HEK293 (cell line): ENCODE data around the gene CHMP4A.

ENCODE experiments used
- CTCF ChIA-PET: fragments of 350-600 bp; formaldehyde crosslinking; extraction: SDS; loops from one replicate; lab custom pipeline; 2021; ENCODE audit warnings: antibody characterized with exemption; lab: Yijun Ruan, JAX
- POLR2A ChIA-PET: fragments of 300-600 bp; formaldehyde crosslinking; extraction: SDS; loops from one replicate; lab custom pipeline; 2020; ENCODE audit warnings: antibody characterized with exemption, inconsistent platforms; lab: Yijun Ruan, JAX
- H3K27ac ChIP-seq: fragments of 200-500 bp; sonication (Bioruptor generic); 2 replicates; pipeline ENCODE4 v1.5.1; 2014; ENCODE audit warnings: low read depth, low read length, control low read depth, inconsistent platforms; ENCODE audit errors: extremely low read depth
- H3K36me3 ChIP-seq, 2 experiments: fragments of 200-500 bp in 1 of 2; sonication (Bioruptor generic) in 1 of 2; 1 replicate in 1 of 2; 2 replicates in 1 of 2; pipeline ENCODE4 v1.5.1; 2014 to 2017; ENCODE audit warnings: inconsistent platforms in 2 of 2, low read length in 2 of 2; ENCODE audit not compliant: control insufficient read depth in 2 of 2, insufficient read depth in 1 of 2
- H3K4me1 ChIP-seq: fragments of 200-500 bp; sonication (Bioruptor generic); 2 replicates; pipeline ENCODE4 v1.5.1; 2014; ENCODE audit warnings: mild to moderate bottlenecking, low read length, inconsistent platforms; ENCODE audit not compliant: control insufficient read depth, insufficient read depth
- H3K4me3 ChIP-seq: 2 replicates; pipeline ENCODE4 v1.5.1; 2011; ENCODE audit warnings: low read depth, mild to moderate bottlenecking, control low read depth, low read length, moderate library complexity
- H3K9me3 ChIP-seq: fragments of 200-500 bp; sonication (Bioruptor generic); 2 replicates; pipeline ENCODE4 v1.5.1; 2014; ENCODE audit warnings: low read depth, low read length, inconsistent platforms; ENCODE audit not compliant: control insufficient read depth, insufficient read depth
- GLIS2 ChIP-seq: fragments of 450-650 bp; formaldehyde crosslinking; IDR thresholded peaks from 2 replicates; pipeline ENCODE4 v1.5.1; 2016; ENCODE audit warnings: missing biosample characterization, missing genetic modification characterization
- HOXC10 ChIP-seq: sonication (generic); formaldehyde crosslinking; IDR thresholded peaks from 2 replicates; pipeline ENCODE4 v1.8.1; 2023; ENCODE audit warnings: mild to moderate bottlenecking, missing genetic modification reagents
- IKZF3 ChIP-seq: fragments of 450-650 bp; IDR thresholded peaks from 2 replicates; pipeline ENCODE4 v1.5.0; 2018; ENCODE audit warnings: missing biosample characterization, mild to moderate bottlenecking, missing genetic modification characterization, moderate library complexity
- TCF7L2 ChIP-seq: IDR thresholded peaks from 2 replicates; pipeline ENCODE4 v1.6.1; 2011; ENCODE audit warnings: low read depth, mild to moderate bottlenecking, inconsistent platforms, low read length, moderate library complexity, borderline replicate concordance
- ZBTB44 ChIP-seq: fragments of 450-650 bp; IDR thresholded peaks from 2 replicates; pipeline ENCODE4 v1.5.1; 2018; ENCODE audit warnings: missing biosample characterization, mild to moderate bottlenecking, missing genetic modification characterization
- ZBTB8A ChIP-seq: fragments of 450-650 bp; formaldehyde crosslinking; IDR thresholded peaks from 2 replicates; pipeline ENCODE4 v1.5.1; 2016; ENCODE audit warnings: missing biosample characterization, missing genetic modification characterization
- ZFP69B ChIP-seq: fragments of 450-650 bp; formaldehyde crosslinking; IDR thresholded peaks from 2 replicates; pipeline ENCODE4 v1.5.1; 2016; ENCODE audit warnings: missing biosample characterization, missing genetic modification characterization
- ZIC2 ChIP-seq: fragments of 450-650 bp; formaldehyde crosslinking; IDR thresholded peaks from 2 replicates; pipeline ENCODE4 v1.5.1; 2016; ENCODE audit warnings: missing biosample characterization, missing genetic modification characterization
- ZNF16 ChIP-seq: fragments of 450-650 bp; formaldehyde crosslinking; IDR thresholded peaks from 2 replicates; pipeline ENCODE4 v1.5.1; 2016; ENCODE audit warnings: low read depth, missing biosample characterization, missing genetic modification characterization
- ZNF23 ChIP-seq: fragments of 450-650 bp; formaldehyde crosslinking; IDR thresholded peaks from 2 replicates; pipeline ENCODE4 v1.5.1; 2016; ENCODE audit warnings: missing biosample characterization, missing genetic modification characterization, borderline replicate concordance
- ZNF280D ChIP-seq: fragments of 450-650 bp; formaldehyde crosslinking; IDR thresholded peaks from 2 replicates; pipeline ENCODE4 v1.5.1; 2016; ENCODE audit warnings: missing biosample characterization, missing genetic modification characterization
- ZNF311 ChIP-seq: fragments of 450-650 bp; formaldehyde crosslinking; IDR thresholded peaks from 2 replicates; pipeline ENCODE4 v1.5.1; 2017; ENCODE audit warnings: missing biosample characterization, missing genetic modification characterization, borderline replicate concordance
- ZNF501 ChIP-seq: fragments of 450-650 bp; formaldehyde crosslinking; IDR thresholded peaks from 2 replicates; pipeline ENCODE4 v1.5.1; 2016; ENCODE audit warnings: missing biosample characterization, missing genetic modification characterization
- ZNF585B ChIP-seq: fragments of 450-650 bp; formaldehyde crosslinking; IDR thresholded peaks from 2 replicates; pipeline ENCODE4 v1.5.1; 2016; ENCODE audit warnings: missing biosample characterization, missing genetic modification characterization
- ZNF621 ChIP-seq: fragments of 450-650 bp; formaldehyde crosslinking; IDR thresholded peaks from 2 replicates; pipeline ENCODE4 v1.5.1; 2017; ENCODE audit warnings: missing biosample characterization, missing genetic modification characterization
- ZNF629 ChIP-seq: fragments of 450-650 bp; formaldehyde crosslinking; IDR thresholded peaks from 2 replicates; pipeline ENCODE4 v1.5.1; 2017; ENCODE audit warnings: missing biosample characterization, missing genetic modification characterization
- ZNF645 ChIP-seq: fragments of 450-650 bp; formaldehyde crosslinking; IDR thresholded peaks from 2 replicates; pipeline ENCODE4; 2016; ENCODE audit warnings: missing biosample characterization, missing genetic modification characterization
- ZNF747 ChIP-seq: fragments of 450-650 bp; formaldehyde crosslinking; IDR thresholded peaks from 2 replicates; pipeline ENCODE4 v1.5.1; 2016; ENCODE audit warnings: missing biosample characterization, missing genetic modification characterization
- ZNF837 ChIP-seq: fragments of 450-650 bp; formaldehyde crosslinking; IDR thresholded peaks from 2 replicates; pipeline ENCODE4 v1.5.1; 2016; ENCODE audit warnings: missing biosample characterization, missing genetic modification characterization

CHMP4A gene

GRCh38 chr14:24250354-24250753 is 37.1 kb upstream of the CHMP4A start (continued):
- TF ChIP-seq HOXC10 (CRISPR knock-in tag) (no peak), ZNF501 (tag by site-specific recombination) (no peak), ZBTB8A (no peak), ZNF311 (tag by site-specific recombination) (no peak)

GRCh38 chr14:24249230-24250021 is 36.1 kb upstream of the CHMP4A start:
- Histone ChIP-seq H3K4me3 (no peak overlapping the region), H3K36me3 (peaks cover 0 to 5% of the 10 kb centered on the region in 2 experiments; a peak in 2 of 3 replicates)
- POLR2A ChIA-PET = interaction anchor here (1.1 kb wide), 1 partner anchor 22 kb away, joined by 3 read pairs; the partner anchor contains the start of gene RABGGTA
- CTCF ChIA-PET = interaction anchor here (1.2 to 1.7 kb wide), 2 partner anchors 48 to 59 kb away, joined by 4 to 9 read pairs; partner anchors contain the start of gene CIDEB
- TF ChIP-seq ZNF629 (tag by site-specific recombination) (no peak), ZNF645 (no peak), TCF7L2 (no peak), ZNF747 (tag by site-specific recombination) (no peak), IKZF3 (no peak), ZNF621 (tag by site-specific recombination) (no peak), ZNF837 (tag by site-specific recombination) (no peak), ZFP69B (tag by site-specific recombination) (no peak), ZIC2 (no peak), ZNF585B (no peak), ZNF23 (tag by site-specific recombination) (no peak), GLIS2 (tag by site-specific recombination) (no peak), ZNF280D (tag by site-specific recombination) (no peak), ZNF16 (tag by site-specific recombination) (no peak), ZBTB44 (tag by site-specific recombination) (no peak)
- TF ChIP-seq, all 188 proteins: peak for 0
- Histone ChIP-seq H3K9me3 (no peaks in the 10 kb centered on the region), H3K27ac (no peak overlapping the region), H3K4me1 (no peaks in the 10 kb centered on the region)
